Gastroesophageal sphincter (tissue), 4 donors: ENCODE results near the gene BICC1. TPM values are rescaled to one million over a fixed set of nuclear protein-coding genes. Genes with fewer than 3 reads are reported as not detected.

ENCODE experiments used
- ATAC-seq: fragments of 150-250 bp; one replicate; pipeline ENCODE4 v1.9.1; 2016; ENCODE audit warnings: mild to moderate bottlenecking, moderate library complexity
- H3K27ac ChIP-seq, 4 donors: fragments of 200-600 bp; sonication (generic) in 3 of 4; 1 replicate in 3 of 4; 2 replicates in 1 of 4; pipeline ENCODE4 v1.5.1; 2016 to 2019
- H3K27me3 ChIP-seq: fragments of 200-600 bp; sonication (generic); one replicate; pipeline ENCODE4 v1.5.1; 2019
- H3K36me3 ChIP-seq, 2 donors: fragments of 200-600 bp; sonication (generic); one replicate each; pipeline ENCODE4 v1.5.1; 2019; ENCODE audit warnings: control low read depth in 1 of 2
- H3K4me1 ChIP-seq, 3 donors: fragments of 200-600 bp; sonication (generic); 1 replicate in 2 of 3; 2 replicates in 1 of 3; pipeline ENCODE4 v1.5.1; 2016 to 2019; ENCODE audit warnings: control low read depth in 2 of 3
- H3K4me3 ChIP-seq, 2 donors: fragments of 200-600 bp; sonication (generic); one replicate each; pipeline ENCODE4 v1.5.1; 2019; ENCODE audit warnings: mild to moderate bottlenecking in 1 of 2, moderate library complexity in 1 of 2
- H3K9me3 ChIP-seq, 3 donors: fragments of 200-600 bp; sonication (generic); one replicate each; pipeline ENCODE4 v1.5.1; 2017 to 2019; ENCODE audit warnings: control low read depth in 2 of 3
- EP300 ChIP-seq: sonication (generic); formaldehyde crosslinking; IDR thresholded peaks from one replicate; pipeline ENCODE4 v1.6.1; 2017; ENCODE audit warnings: antibody characterized with exemption, mild to moderate bottlenecking
- POLR2A ChIP-seq, 2 donors: fragments of 450-650 bp; IDR thresholded peaks; one replicate each; pipeline ENCODE4 v1.6.1; 2017; ENCODE audit warnings: antibody characterized with exemption in 2 of 2, mild to moderate bottlenecking in 2 of 2, moderate library complexity in 1 of 2
- POLR2AphosphoS5 ChIP-seq: sonication (generic); formaldehyde crosslinking; IDR thresholded peaks from one replicate; pipeline ENCODE4 v1.6.1; 2017; ENCODE audit warnings: antibody characterized with exemption
- WGBS, 2 donors: methylation state at CpG; one replicate each; pipeline ENCODE4 v1.1.5; 2018; ENCODE audit warnings: low coverage in 1 of 2; 5-methylcytosine and 5-hydroxymethylcytosine counted together
- total RNA-seq, 4 donors: library from RNA; depleted of rRNA; stranded (reverse); fragments of >200 nt; gene quantifications; one replicate each; pipeline ENCODE4 v1.1.0, GENCODE V29; 2016
- TF ChIP-seq, protein P1 (sequence below), 4 experiments: fragments of 200-600 bp in 2 of 4; fragments of 450-650 bp in 2 of 4; sonication (generic) in 1 of 4; IDR thresholded peaks; one replicate each; pipeline ENCODE4 v1.5.1; 2017 to 2019; ENCODE audit warnings: antibody characterized with exemption in 4 of 4, mild to moderate bottlenecking in 2 of 4, moderate library complexity in 2 of 4

BICC1 gene
- total RNA-seq, 4 donors from 2014 or later, result 18.6 to 27.8 (median 22.5) TPM

- no peaks in the 10 kb centered on the region for H3K27me3 ChIP-seq
- H3K36me3 ChIP-seq, result no peaks in the 10 kb centered on the region
- no peaks in the 10 kb centered on the region for H3K4me1 ChIP-seq
- no peak overlapping the region for H3K4me3 ChIP-seq
- TF ChIP-seq EP300 (no peak), POLR2AphosphoS5 (peak; percentile 26)
- 33 to 45% methylated on average over 5 of the region's 5 CpGs for WGBS, 2 donors
- ATAC-seq, result peak; percentile 83
- no peaks in the 10 kb centered on the region for H3K9me3 ChIP-seq
- H3K27ac ChIP-seq, result peak overlapping the region in 3 of 4 donors; percentile 13 to 58 (median 52)
Observed at GRCh38 chr10:58833771-58834561, 321.3 kb downstream of the BICC1 start.

- Histone ChIP-seq H3K27ac (no peak overlapping the region), H3K4me1 (no peaks in the 10 kb centered on the region), H3K36me3 (no peaks in the 10 kb centered on the region), H3K9me3 (no peaks in the 10 kb centered on the region), H3K4me3 (no peak overlapping the region), H3K27me3 (peaks cover 9% of the 10 kb centered on the region)
- WGBS, 2 donors, result 73 to 83% methylated on average over 1 to 3 of the region's 3 CpGs
- TF ChIP-seq, protein P1, sequence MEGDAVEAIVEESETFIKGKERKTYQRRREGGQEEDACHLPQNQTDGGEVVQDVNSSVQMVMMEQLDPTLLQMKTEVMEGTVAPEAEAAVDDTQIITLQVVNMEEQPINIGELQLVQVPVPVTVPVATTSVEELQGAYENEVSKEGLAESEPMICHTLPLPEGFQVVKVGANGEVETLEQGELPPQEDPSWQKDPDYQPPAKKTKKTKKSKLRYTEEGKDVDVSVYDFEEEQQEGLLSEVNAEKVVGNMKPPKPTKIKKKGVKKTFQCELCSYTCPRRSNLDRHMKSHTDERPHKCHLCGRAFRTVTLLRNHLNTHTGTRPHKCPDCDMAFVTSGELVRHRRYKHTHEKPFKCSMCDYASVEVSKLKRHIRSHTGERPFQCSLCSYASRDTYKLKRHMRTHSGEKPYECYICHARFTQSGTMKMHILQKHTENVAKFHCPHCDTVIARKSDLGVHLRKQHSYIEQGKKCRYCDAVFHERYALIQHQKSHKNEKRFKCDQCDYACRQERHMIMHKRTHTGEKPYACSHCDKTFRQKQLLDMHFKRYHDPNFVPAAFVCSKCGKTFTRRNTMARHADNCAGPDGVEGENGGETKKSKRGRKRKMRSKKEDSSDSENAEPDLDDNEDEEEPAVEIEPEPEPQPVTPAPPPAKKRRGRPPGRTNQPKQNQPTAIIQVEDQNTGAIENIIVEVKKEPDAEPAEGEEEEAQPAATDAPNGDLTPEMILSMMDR (IDR thresholded peaks at IDR 0.05), result no peak
- TF ChIP-seq EP300 (no peak), POLR2AphosphoS5 (no peak), POLR2A (IDR thresholded peaks at IDR 0.05) (no peak)
- ATAC-seq, result no peak
Observed at GRCh38 chr10:58836176-58836700, 323.6 kb downstream of the BICC1 start.

- Histone ChIP-seq H3K4me1 (no peaks in the 10 kb centered on the region), H3K4me3 (no peak overlapping the region), H3K27me3 (peaks cover 11% of the 10 kb centered on the region), H3K27ac (no peak overlapping the region), H3K36me3 (no peaks in the 10 kb centered on the region), H3K9me3 (no peaks in the 10 kb centered on the region)
- WGBS, 2 donors, result 70 to 74% methylated on average over 2 to 5 of the region's 8 CpGs
- TF ChIP-seq POLR2AphosphoS5 (no peak), EP300 (no peak), POLR2A (IDR thresholded peaks at IDR 0.05) (no peak)
- TF ChIP-seq, protein P1 (IDR thresholded peaks at IDR 0.05), result no peak
- ATAC-seq, result no peak
Observed at GRCh38 chr10:58836991-58837575, 324.4 kb downstream of the BICC1 start.

- Histone ChIP-seq H3K27ac (no peak overlapping the region), H3K4me3 (no peak overlapping the region), H3K4me1 (no peaks in the 10 kb centered on the region), H3K9me3 (no peaks in the 10 kb centered on the region), H3K27me3 (peaks cover 11% of the 10 kb centered on the region), H3K36me3 (no peaks in the 10 kb centered on the region)
- TF ChIP-seq, protein P1 (IDR thresholded peaks at IDR 0.05), result no peak
- TF ChIP-seq POLR2A (IDR thresholded peaks at IDR 0.05), result no peak
- no peak for TF ChIP-seq POLR2AphosphoS5
- TF ChIP-seq EP300, result no peak
- ATAC-seq, result no peak
- 100% methylated on average over 2 of the region's 2 CpGs for WGBS, 2 donors
Observed at GRCh38 chr10:58837826-58838225, 325.2 kb downstream of the BICC1 start.

GRCh38 chr10:58838561-58839208 lies 326.0 kb downstream of the BICC1 start:
- no peak overlapping the region for H3K4me3 ChIP-seq
- H3K27ac ChIP-seq, result no peak overlapping the region
- H3K9me3 ChIP-seq, result no peaks in the 10 kb centered on the region
- no peak for ATAC-seq
- H3K4me1 ChIP-seq, result no peaks in the 10 kb centered on the region
- no CpG with 5 or more reads among the region's 1 CpG for WGBS, 2 donors
- peaks cover 11% of the 10 kb centered on the region for H3K27me3 ChIP-seq
- no peaks in the 10 kb centered on the region for H3K36me3 ChIP-seq
- TF ChIP-seq, protein P1 (IDR thresholded peaks at IDR 0.05), result no peak
- no peak for TF ChIP-seq EP300
- no peak for TF ChIP-seq POLR2A (IDR thresholded peaks at IDR 0.05)
- TF ChIP-seq POLR2AphosphoS5, result no peak
